ENCODE measurements around the gene BICC1.
"Not testable (repeated sequence)": the region's sequence is repeated elsewhere in the genome, so short reads cannot be mapped to it uniquely, and the experiment has no call there.

The BICC1 gene

GRCh38 chr10:58597211-58597610, 84.5 kb downstream of the BICC1 start:
- not testable (repeated sequence) for DNase-seq

- no peak for DNase-seq
Observed at GRCh38 chr10:58599927-58600553, 87.4 kb downstream of the BICC1 start.

GRCh38 chr10:58608351-58608750, 95.7 kb downstream of the BICC1 start:
- DNase-seq = no peak

GRCh38 chr10:58608826-58609531, 96.3 kb downstream of the BICC1 start:
- DNase-seq = no peak

- no peak for DNase-seq
Observed at GRCh38 chr10:58609532-58610150, 97.0 kb downstream of the BICC1 start.

- no peak for DNase-seq
Observed at GRCh38 chr10:58615237-58615935, 102.7 kb downstream of the BICC1 start.

GRCh38 chr10:58618158-58618676, 105.5 kb downstream of the BICC1 start:
- DNase-seq = no peak

GRCh38 chr10:58621379-58622077, 108.9 kb downstream of the BICC1 start:
- no peak for DNase-seq

GRCh38 chr10:58622246-58622645, 109.6 kb downstream of the BICC1 start:
- no peak for DNase-seq

- no peak for DNase-seq
Observed at GRCh38 chr10:58625070-58625469, 112.4 kb downstream of the BICC1 start.

GRCh38 chr10:58627392-58627791, 114.7 kb downstream of the BICC1 start:
- no peak for DNase-seq

- no peak for DNase-seq
Observed at GRCh38 chr10:58631715-58632114, 119.0 kb downstream of the BICC1 start.

- no peak for DNase-seq
Observed at GRCh38 chr10:58632216-58632615, 119.5 kb downstream of the BICC1 start.

GRCh38 chr10:58637352-58637751, 124.7 kb downstream of the BICC1 start:
- DNase-seq = no peak

GRCh38 chr10:58638388-58638787, 125.7 kb downstream of the BICC1 start:
- DNase-seq = no peak

- DNase-seq = no peak
Observed at GRCh38 chr10:58641095-58641531, 128.4 kb downstream of the BICC1 start.

GRCh38 chr10:58641708-58642107, 129.0 kb downstream of the BICC1 start:
- DNase-seq = no peak

- DNase-seq = no peak
Observed at GRCh38 chr10:58642283-58642682, 129.6 kb downstream of the BICC1 start.

- no peak for DNase-seq
Observed at GRCh38 chr10:58642916-58643428, 130.3 kb downstream of the BICC1 start.

GRCh38 chr10:58644311-58644710, 131.6 kb downstream of the BICC1 start:
- no peak for DNase-seq

- DNase-seq = no peak
Observed at GRCh38 chr10:58645416-58646146, 132.9 kb downstream of the BICC1 start.

All from right kidney (tissue), 1 donor.